SK-N-SH treated with all-trans-retinoic acid at 6 μM for 48 hours (cell line): ENCODE results near the gene OTOF.

Experiments
- ATAC-seq: fragments of 200-7000 bp; cut with Tn5 transposase; 3 replicates; pipeline ENCODE4 v1.9.1; 2020; ENCODE audit warnings: mild to moderate bottlenecking, moderate library complexity
- ARNTL ChIP-seq: fragments of 450-650 bp; formaldehyde crosslinking; IDR thresholded peaks from 2 replicates; pipeline ENCODE4 v1.5.0; 2020; ENCODE audit warnings: low read depth, mild to moderate bottlenecking, moderate library complexity, borderline replicate concordance
- BACH2 ChIP-seq: fragments of 250-450 bp; sonication (Bioruptor Pico); IDR thresholded peaks from 2 replicates; pipeline ENCODE4 v1.9.0; 2021; ENCODE audit warnings: mild to moderate bottlenecking, borderline replicate concordance
- CSRNP3 ChIP-seq: fragments of 250-450 bp; sonication (Bioruptor Pico); IDR thresholded peaks from 2 replicates; pipeline ENCODE4 v1.5.1; 2021; ENCODE audit warnings: mild to moderate bottlenecking, moderate library complexity
- ESRRG ChIP-seq: fragments of 250-450 bp; sonication (Bioruptor Pico); IDR thresholded peaks from 2 replicates; pipeline ENCODE4 v1.6.1; 2021; ENCODE audit warnings: mild to moderate bottlenecking
- GLIS3 ChIP-seq: fragments of 250-450 bp; sonication (Bioruptor Pico); IDR thresholded peaks from 2 replicates; pipeline ENCODE4 v1.5.0; 2020; ENCODE audit warnings: mild to moderate bottlenecking, moderate library complexity
- ISL1 ChIP-seq: fragments of 250-450 bp; sonication (Bioruptor Pico); IDR thresholded peaks from 2 replicates; pipeline ENCODE4 v2.1.2; 2022; ENCODE audit warnings: mild to moderate bottlenecking, moderate library complexity
- OSR1 ChIP-seq: fragments of 250-450 bp; sonication (Bioruptor Pico); IDR thresholded peaks from 2 replicates; pipeline ENCODE4 v1.8.0; 2022; ENCODE audit warnings: moderate library complexity, mild to moderate bottlenecking, inconsistent platforms
- PATZ1 ChIP-seq: fragments of 250-450 bp; sonication (Bioruptor Pico); IDR thresholded peaks from 2 replicates; pipeline ENCODE4 v1.8.0; 2020; ENCODE audit warnings: mild to moderate bottlenecking, moderate library complexity, borderline replicate concordance
- POU6F1 ChIP-seq: fragments of 250-450 bp; sonication (Bioruptor Pico); IDR thresholded peaks from 2 replicates; pipeline ENCODE4 v1.8.0; 2021; ENCODE audit warnings: low read depth, mild to moderate bottlenecking, moderate library complexity, borderline replicate concordance
- RARB ChIP-seq: fragments of 250-450 bp; sonication (Bioruptor Pico); IDR thresholded peaks from 2 replicates; pipeline ENCODE4 v1.8.0; 2021; ENCODE audit warnings: mild to moderate bottlenecking, moderate library complexity
- SNAI2 ChIP-seq: fragments of 250-450 bp; sonication (Bioruptor Pico); IDR thresholded peaks from 2 replicates; pipeline ENCODE4 v1.5.0; 2020; ENCODE audit warnings: mild to moderate bottlenecking, moderate library complexity
- TOX ChIP-seq: fragments of 250-450 bp; sonication (Bioruptor Pico); IDR thresholded peaks from 2 replicates; pipeline ENCODE4 v1.8.0; 2021; ENCODE audit warnings: mild to moderate bottlenecking, moderate library complexity, borderline replicate concordance
- TSHZ2 ChIP-seq: fragments of 250-450 bp; sonication (Bioruptor Pico); IDR thresholded peaks from 2 replicates; pipeline ENCODE4 v1.5.0; 2020; ENCODE audit warnings: mild to moderate bottlenecking, moderate library complexity
- ZFP3 ChIP-seq: fragments of 250-450 bp; sonication (Bioruptor Pico); IDR thresholded peaks from 2 replicates; pipeline ENCODE4 v1.5.0; 2020; ENCODE audit warnings: mild to moderate bottlenecking, moderate library complexity
- ZFP30 ChIP-seq: fragments of 450-650 bp; formaldehyde crosslinking; IDR thresholded peaks from 2 replicates; pipeline ENCODE4 v1.5.0; 2022; ENCODE audit warnings: mild to moderate bottlenecking, moderate library complexity
- ZNF565 ChIP-seq: fragments of 450-650 bp; formaldehyde crosslinking; conservative IDR thresholded peaks from 2 replicates; pipeline ENCODE4 v1.5.0; 2020; ENCODE audit warnings: low read depth, mild to moderate bottlenecking, moderate library complexity
- ZNF70 ChIP-seq: fragments of 450-650 bp; formaldehyde crosslinking; IDR thresholded peaks from 2 replicates; pipeline ENCODE4 v1.5.0; 2020; ENCODE audit warnings: mild to moderate bottlenecking, moderate library complexity
- ZNF8 ChIP-seq: fragments of 450-650 bp; formaldehyde crosslinking; IDR thresholded peaks from 2 replicates; pipeline ENCODE4 v1.5.0; 2020; ENCODE audit warnings: mild to moderate bottlenecking, moderate library complexity

Gene OTOF

GRCh38 chr2:26480566-26481423, 2.9 kb upstream of the OTOF start:
- no peak for TF ChIP-seq ZNF8 (CRISPR knock-in tag)
- no peak for TF ChIP-seq TOX (CRISPR knock-in tag)
- no peak for TF ChIP-seq ESRRG (CRISPR knock-in tag)
- TF ChIP-seq, all 23 proteins: peak for 0
- ATAC-seq, result no peak

GRCh38 chr2:26479789-26480565, 2.1 kb upstream of the OTOF start:
- TF ChIP-seq ZFP3 (CRISPR knock-in tag) (no peak), TOX (CRISPR knock-in tag) (no peak), BACH2 (CRISPR knock-in tag) (no peak), ZNF8 (CRISPR knock-in tag) (no peak), PATZ1 (CRISPR knock-in tag) (no peak), RARB (CRISPR knock-in tag) (no peak), ZFP30 (CRISPR knock-in tag) (no peak), ARNTL (CRISPR knock-in tag) (no peak), CSRNP3 (CRISPR knock-in tag) (no peak), GLIS3 (CRISPR knock-in tag) (no peak), ISL1 (CRISPR knock-in tag) (no peak), POU6F1 (no peak), OSR1 (CRISPR knock-in tag) (no peak), TSHZ2 (CRISPR knock-in tag) (no peak), SNAI2 (CRISPR knock-in tag) (no peak), ESRRG (CRISPR knock-in tag) (no peak), ZNF565 (CRISPR knock-in tag) (no peak), ZNF70 (CRISPR knock-in tag) (no peak)
- no peak for ATAC-seq

- ATAC-seq, result no peak
- TF ChIP-seq POU6F1 (no peak), ZFP3 (CRISPR knock-in tag) (no peak), SNAI2 (CRISPR knock-in tag) (no peak), BACH2 (CRISPR knock-in tag) (no peak), RARB (CRISPR knock-in tag) (no peak), PATZ1 (CRISPR knock-in tag) (no peak), TOX (CRISPR knock-in tag) (no peak), GLIS3 (CRISPR knock-in tag) (no peak)
Observed at GRCh38 chr2:26479131-26479788, 1.3 kb upstream of the OTOF start.
